22Rv1 (cell line): ENCODE data around the gene PLEKHM3.

Source experiments
- CTCF ChIP-seq: fragments of 450-650 bp; IDR thresholded peaks from 2 replicates; pipeline ENCODE4 v1.5.1; 2017; ENCODE audit warnings: mild to moderate bottlenecking
- ZFX ChIP-seq: fragments of 450-650 bp; IDR thresholded peaks from 2 replicates; pipeline ENCODE4 v1.6.1; 2017; ENCODE audit warnings: antibody characterized with exemption, borderline replicate concordance

GRCh38 chr2:208036357-208036756, 11.0 kb upstream of the PLEKHM3 start:
- TF ChIP-seq CTCF (no peak), ZFX (no peak)
